ENCODE measurements around the gene APOL6.

The APOL6 gene, protein sequence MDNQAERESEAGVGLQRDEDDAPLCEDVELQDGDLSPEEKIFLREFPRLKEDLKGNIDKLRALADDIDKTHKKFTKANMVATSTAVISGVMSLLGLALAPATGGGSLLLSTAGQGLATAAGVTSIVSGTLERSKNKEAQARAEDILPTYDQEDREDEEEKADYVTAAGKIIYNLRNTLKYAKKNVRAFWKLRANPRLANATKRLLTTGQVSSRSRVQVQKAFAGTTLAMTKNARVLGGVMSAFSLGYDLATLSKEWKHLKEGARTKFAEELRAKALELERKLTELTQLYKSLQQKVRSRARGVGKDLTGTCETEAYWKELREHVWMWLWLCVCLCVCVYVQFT

DNA sequence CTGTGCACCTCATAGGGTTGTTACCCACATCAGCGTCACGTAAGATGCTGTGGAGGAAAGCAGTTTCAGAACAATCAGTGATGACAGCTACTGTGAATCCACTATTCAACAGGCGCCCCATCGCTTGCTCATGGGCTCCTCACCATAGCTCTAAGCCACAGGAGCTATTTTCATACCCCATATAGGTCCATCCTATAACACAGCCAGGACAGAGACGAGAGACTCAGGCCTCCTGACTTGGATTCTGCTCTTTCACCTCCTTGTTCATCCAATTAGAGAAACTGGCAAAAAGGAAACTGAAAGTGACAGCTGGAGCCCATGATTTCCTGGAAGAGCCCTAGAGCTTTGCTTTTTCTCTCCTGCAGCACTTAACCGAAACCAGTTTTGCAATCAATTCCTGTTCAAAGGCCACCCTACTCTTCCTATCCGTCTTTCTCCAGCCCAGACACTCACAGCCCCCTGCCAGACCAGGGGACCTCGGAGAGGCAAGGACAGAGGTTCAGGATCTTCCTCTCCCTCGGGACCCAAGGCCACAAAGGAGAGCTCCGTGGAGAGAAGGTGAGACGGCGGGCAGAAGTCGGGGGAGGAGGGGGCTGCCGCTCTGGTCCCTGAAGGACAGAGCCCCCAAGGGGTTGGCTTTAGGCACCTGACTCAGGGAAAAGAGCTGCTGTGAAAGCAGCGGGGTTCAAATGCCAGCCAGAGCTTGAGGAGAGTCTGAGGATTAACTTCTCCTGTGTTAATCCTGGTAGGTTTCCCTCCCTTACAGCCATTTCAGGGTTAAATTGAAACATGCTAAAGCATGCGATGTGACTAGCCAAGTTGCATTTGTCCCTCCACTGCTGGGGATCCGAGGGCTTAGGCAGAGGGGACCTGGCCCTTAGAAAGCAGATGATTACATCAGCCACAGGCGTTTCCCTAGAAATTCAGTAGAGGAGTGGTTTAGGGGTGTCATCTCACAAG is at the start of gene APOL6:
TSS of gene APOL6 (plus strand) at position 381 of the 960 bp plus-strand sequence. CDS start 7,980 bp downstream, outside the sequence.
- H3K27ac ChIP-seq (ENCODE audit: low read depth, low read length) = peak within 1 kb of the TSS; percentile 80
- no peak for TF ChIP-seq EZH2phosphoT487 (IDR thresholded peaks at IDR 0.05; ENCODE audit: borderline replicate concordance, low read length)
- TF ChIP-seq, protein P1, sequence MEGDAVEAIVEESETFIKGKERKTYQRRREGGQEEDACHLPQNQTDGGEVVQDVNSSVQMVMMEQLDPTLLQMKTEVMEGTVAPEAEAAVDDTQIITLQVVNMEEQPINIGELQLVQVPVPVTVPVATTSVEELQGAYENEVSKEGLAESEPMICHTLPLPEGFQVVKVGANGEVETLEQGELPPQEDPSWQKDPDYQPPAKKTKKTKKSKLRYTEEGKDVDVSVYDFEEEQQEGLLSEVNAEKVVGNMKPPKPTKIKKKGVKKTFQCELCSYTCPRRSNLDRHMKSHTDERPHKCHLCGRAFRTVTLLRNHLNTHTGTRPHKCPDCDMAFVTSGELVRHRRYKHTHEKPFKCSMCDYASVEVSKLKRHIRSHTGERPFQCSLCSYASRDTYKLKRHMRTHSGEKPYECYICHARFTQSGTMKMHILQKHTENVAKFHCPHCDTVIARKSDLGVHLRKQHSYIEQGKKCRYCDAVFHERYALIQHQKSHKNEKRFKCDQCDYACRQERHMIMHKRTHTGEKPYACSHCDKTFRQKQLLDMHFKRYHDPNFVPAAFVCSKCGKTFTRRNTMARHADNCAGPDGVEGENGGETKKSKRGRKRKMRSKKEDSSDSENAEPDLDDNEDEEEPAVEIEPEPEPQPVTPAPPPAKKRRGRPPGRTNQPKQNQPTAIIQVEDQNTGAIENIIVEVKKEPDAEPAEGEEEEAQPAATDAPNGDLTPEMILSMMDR (IDR thresholded peaks at IDR 0.05; ENCODE audit: low read depth, low read length, poor library complexity, severe bottlenecking) = no peak
- peaks cover 62% of the 10 kb centered on the region for H3K4me1 ChIP-seq (ENCODE audit: control insufficient read depth, low read length)

DNA sequence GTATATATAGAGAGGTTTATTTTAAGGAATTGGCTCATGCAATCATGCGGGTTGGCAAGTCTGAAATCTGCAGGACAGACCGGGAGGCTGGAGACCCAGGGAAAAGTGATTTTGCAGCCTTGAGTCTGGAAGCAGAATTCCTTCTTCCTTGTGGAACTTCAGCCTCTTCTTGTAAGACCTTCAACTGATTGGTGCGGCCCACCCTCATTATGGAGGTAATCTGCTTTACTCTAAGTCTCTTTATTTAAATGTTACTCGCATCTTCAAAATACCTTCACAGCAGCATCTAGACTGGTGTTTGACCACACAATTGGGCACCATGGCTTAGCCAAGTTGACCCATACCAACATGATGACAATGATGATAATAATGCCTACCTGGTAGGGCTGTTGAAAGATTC is 48.9 kb upstream of the APOL6 start:
- H3K9me3 ChIP-seq (ENCODE audit: control insufficient read depth, insufficient read depth, low read length) = peaks cover 6% of the 10 kb centered on the region; the same call in 1 of the 2 replicates
- H3F3A ChIP-seq (ENCODE audit: control insufficient read depth, insufficient read depth) = peaks cover 5% of the 10 kb centered on the region
- H3K4me2 ChIP-seq (ENCODE audit: low read length) = no peak overlapping the region
- no peaks in the 10 kb centered on the region for H4K20me1 ChIP-seq (ENCODE audit: control insufficient read depth, insufficient read depth, low read depth, low read length)
- H3K36me3 ChIP-seq (ENCODE audit: control insufficient read depth, low read length) = no peaks in the 10 kb centered on the region
- no peaks in the 10 kb centered on the region for H3K27me3 ChIP-seq (ENCODE audit: control insufficient read depth, low read length)
- H3K27ac ChIP-seq (ENCODE audit: low read depth, low read length) = no peak overlapping the region
- no peaks in the 10 kb centered on the region for H3K9me2 ChIP-seq (replicated peaks; ENCODE audit: control insufficient read depth, low read length)
- TF ChIP-seq, protein P1 (IDR thresholded peaks at IDR 0.05; ENCODE audit: low read depth, low read length, poor library complexity, severe bottlenecking) = no peak
- TF ChIP-seq EZH2phosphoT487 (IDR thresholded peaks at IDR 0.05; ENCODE audit: borderline replicate concordance, low read length) = no peak
- H3K4me3 ChIP-seq (ENCODE audit: low read length) = no peak overlapping the region
- H3K4me1 ChIP-seq (ENCODE audit: control insufficient read depth, low read length) = no peaks in the 10 kb centered on the region
- no peaks in the 10 kb centered on the region for H3K79me2 ChIP-seq (ENCODE audit: control insufficient read depth, low read length)

More for the DNA sequence above, at the start of gene APOL6:
- H3F3A ChIP-seq (ENCODE audit: control insufficient read depth, insufficient read depth) = peaks cover 15% of the 10 kb centered on the region
- peaks cover 4% of the 10 kb centered on the region for H3K36me3 ChIP-seq (ENCODE audit: control insufficient read depth, low read length)
- peak within 1 kb of the TSS; percentile 95 for H3K4me2 ChIP-seq (ENCODE audit: low read length)
- H3K9me3 ChIP-seq (ENCODE audit: control insufficient read depth, insufficient read depth, low read length) = peaks cover 3% of the 10 kb centered on the region; the same call in 1 of the 2 replicates
- no peaks in the 10 kb centered on the region for H3K9me2 ChIP-seq (replicated peaks; ENCODE audit: control insufficient read depth, low read length)
- H4K20me1 ChIP-seq (ENCODE audit: control insufficient read depth, insufficient read depth, low read depth, low read length) = no peaks in the 10 kb centered on the region
- H3K27me3 ChIP-seq (ENCODE audit: control insufficient read depth, low read length) = no peaks in the 10 kb centered on the region
- H3K79me2 ChIP-seq (ENCODE audit: control insufficient read depth, low read length) = peaks cover 19% of the 10 kb centered on the region
- peak within 1 kb of the TSS; percentile 84 for H3K4me3 ChIP-seq (ENCODE audit: low read length)

GRCh38 chr22:35600476-35600875 is 47.8 kb upstream of the APOL6 start:
- Histone ChIP-seq H4K20me1 (ENCODE audit: control insufficient read depth, insufficient read depth, low read depth, low read length) (no peaks in the 10 kb centered on the region), H3K4me3 (ENCODE audit: low read length) (no peak overlapping the region), H3K9me3 (ENCODE audit: control insufficient read depth, insufficient read depth, low read length) (peaks cover 6% of the 10 kb centered on the region; the same call in 1 of the 2 replicates), H3F3A (ENCODE audit: control insufficient read depth, insufficient read depth) (peaks cover 5% of the 10 kb centered on the region), H3K4me1 (ENCODE audit: control insufficient read depth, low read length) (no peaks in the 10 kb centered on the region), H3K27ac (ENCODE audit: low read depth, low read length) (no peak overlapping the region), H3K79me2 (ENCODE audit: control insufficient read depth, low read length) (no peaks in the 10 kb centered on the region), H3K4me2 (ENCODE audit: low read length) (no peak overlapping the region), H3K9me2 (replicated peaks; ENCODE audit: control insufficient read depth, low read length) (no peaks in the 10 kb centered on the region), H3K27me3 (ENCODE audit: control insufficient read depth, low read length) (peaks cover 3% of the 10 kb centered on the region; the same call in 1 of the 2 replicates), H3K36me3 (ENCODE audit: control insufficient read depth, low read length) (no peaks in the 10 kb centered on the region)
- TF ChIP-seq EZH2phosphoT487 (IDR thresholded peaks at IDR 0.05; ENCODE audit: borderline replicate concordance, low read length) = no peak
- TF ChIP-seq, protein P1 (IDR thresholded peaks at IDR 0.05; ENCODE audit: low read depth, low read length, poor library complexity, severe bottlenecking) = no peak
